HG02840 (cell line): ENCODE measurements around the gene UGT1A8.
"Not testable (repeated sequence)": the region's sequence is repeated elsewhere in the genome, so short reads cannot be mapped to it uniquely, and the experiment has no call there.

ENCODE experiments used
- ATAC-seq: cut with Tn5 transposase; IDR thresholded peaks from one replicate; pipeline ENCODE4 v1.9.1; 2021; ENCODE audit warnings: mild to moderate bottlenecking, moderate library complexity, moderate number of reproducible peaks; ENCODE audit not compliant: unreplicated experiment, low FRiP score

The UGT1A8 gene

DNA sequence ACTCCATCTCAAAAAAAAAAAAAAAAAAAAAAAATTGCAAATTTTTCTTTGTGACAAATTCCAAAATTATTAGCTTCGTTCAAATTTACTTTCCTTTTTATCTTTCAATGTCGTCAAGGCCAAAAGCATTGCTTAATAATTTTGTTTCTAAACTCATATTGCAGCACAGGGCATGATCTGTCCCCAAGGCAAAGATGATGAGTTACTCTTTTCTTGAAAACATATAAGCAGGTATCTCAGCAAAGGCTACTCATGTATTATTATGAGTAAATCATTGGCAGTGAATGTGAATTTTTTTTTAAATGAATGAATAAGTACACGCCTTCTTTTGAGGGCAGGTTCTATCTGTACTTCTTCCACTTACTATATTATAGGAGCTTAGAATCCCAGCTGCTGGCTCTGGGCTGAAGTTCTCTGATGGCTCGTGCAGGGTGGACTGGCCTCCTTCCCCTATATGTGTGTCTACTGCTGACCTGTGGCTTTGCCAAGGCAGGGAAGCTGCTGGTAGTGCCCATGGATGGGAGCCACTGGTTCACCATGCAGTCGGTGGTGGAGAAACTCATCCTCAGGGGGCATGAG, 64.2 kb downstream of the UGT1A8 start, which contains the start of gene UGT1A7:
Gene UGT1A7, plus strand, starts transcription at position 381 of the 579 bp plus-strand sequence. Its CDS starts 37 bp downstream, at position 418.
- no peak for ATAC-seq

DNA sequence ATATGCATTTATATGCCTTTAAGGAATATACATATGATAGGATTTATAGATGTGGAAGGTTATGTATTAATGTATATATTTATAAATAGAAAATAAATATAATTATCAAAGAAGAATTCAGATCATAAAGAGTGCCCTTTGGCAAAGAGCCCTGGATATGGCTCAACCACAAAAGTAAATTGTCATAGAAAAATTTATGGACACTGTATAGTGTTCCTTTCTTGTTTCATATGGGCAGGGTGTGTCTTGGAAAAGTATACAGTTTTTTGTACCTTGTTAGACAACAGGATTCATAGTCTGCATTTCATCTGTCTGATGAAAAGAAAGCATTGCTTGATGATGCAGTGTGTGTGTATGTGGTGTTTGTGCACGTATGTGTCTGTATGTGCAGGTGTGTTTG, 67.2 kb downstream of the UGT1A8 start:
- ATAC-seq, result no peak

DNA sequence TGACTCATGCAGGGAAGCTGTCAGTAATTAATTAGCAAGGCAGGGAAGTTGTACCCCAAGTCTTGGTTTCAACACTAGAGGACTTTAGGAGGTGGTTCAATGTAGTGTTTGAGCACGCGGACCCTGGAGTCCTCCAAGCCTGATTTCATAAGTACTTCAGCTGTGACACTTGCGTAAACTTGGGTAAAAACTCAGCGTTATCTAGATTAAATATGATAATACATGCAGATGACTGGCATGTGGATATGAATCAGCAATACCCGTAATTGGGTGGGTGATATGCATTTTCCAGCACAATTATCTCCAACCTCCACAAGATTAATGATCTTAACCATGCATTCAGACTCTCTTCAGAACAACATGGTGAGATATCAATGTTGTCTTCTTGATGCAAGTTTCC, 69.5 kb downstream of the UGT1A8 start:
- ATAC-seq, result no peak

DNA sequence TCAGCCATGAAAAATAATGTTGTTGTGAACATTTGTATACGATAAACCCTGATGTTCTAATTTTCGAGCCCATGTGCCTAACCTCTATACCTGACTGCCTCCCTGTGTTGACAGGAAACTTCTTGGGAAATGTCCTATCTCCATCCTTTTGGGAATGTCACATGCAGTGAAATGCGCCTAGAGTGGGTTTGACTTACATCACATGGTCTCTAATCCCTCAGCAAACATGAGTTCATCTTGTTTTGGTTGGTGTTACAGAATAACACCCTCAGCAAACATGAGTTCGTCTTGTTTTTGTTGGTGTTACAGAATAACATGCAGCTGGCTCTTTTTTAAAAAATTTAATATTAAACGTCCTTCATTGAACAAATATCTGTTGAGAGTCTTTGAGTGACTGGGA, 70.9 kb downstream of the UGT1A8 start:
- no peak for ATAC-seq

DNA sequence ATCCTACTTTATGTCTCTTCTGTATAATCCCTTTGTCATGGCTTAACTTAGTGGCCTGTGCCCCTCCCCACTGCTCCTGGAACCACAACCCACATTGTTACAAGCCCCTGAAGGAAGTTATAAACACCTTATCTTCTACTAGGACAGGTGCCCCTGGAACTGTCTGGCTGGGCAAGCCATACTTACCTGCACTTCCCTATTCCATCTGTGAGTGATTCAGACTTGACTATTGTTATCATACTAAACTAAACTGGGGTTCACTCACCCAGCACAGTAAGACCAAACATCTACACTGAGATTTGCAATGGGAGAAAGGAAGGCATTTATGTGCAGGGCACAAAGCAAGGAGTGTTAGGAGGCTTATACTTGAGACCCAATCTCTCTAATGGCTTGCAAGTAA, 71.6 kb downstream of the UGT1A8 start:
- ATAC-seq, result no peak

DNA sequence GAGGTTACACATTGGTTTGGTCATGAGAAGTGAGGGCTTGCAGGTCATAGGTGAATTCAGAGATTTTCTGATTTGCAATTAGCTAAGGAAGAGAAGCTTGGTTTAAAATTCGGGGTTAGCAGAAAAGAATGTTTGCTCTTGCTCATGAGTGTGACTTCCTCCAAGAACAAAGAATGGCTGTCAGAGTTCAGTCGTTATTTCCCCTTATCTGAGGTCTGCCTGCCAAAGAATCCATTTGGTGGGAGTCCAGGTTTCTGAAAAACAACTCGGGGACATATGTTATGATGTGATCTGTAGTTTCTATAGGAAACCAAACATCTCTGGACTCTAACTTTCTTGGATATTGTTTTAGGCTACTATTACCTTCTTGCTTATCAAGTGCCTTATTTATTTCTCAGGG, 72.1 kb downstream of the UGT1A8 start:
- no peak for ATAC-seq

DNA sequence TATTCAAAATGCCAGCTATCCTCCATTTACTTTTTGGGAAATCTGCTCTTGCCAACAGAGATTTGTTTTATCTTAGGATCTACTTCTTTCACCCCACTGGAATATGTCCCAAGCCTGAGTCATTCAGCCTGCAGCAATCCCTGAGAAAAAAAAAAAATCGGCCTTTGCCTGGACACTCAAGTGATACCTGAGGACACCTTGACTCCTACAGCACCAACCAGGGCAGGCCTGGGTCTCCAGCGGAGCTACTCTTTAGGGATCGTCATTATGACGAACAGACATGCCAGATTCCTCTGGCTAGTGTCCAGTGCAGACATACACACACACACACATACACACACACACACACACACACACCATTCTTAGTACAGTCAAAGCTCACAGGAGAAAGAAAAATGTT, 73.0 kb downstream of the UGT1A8 start:
- ATAC-seq, result no peak

DNA sequence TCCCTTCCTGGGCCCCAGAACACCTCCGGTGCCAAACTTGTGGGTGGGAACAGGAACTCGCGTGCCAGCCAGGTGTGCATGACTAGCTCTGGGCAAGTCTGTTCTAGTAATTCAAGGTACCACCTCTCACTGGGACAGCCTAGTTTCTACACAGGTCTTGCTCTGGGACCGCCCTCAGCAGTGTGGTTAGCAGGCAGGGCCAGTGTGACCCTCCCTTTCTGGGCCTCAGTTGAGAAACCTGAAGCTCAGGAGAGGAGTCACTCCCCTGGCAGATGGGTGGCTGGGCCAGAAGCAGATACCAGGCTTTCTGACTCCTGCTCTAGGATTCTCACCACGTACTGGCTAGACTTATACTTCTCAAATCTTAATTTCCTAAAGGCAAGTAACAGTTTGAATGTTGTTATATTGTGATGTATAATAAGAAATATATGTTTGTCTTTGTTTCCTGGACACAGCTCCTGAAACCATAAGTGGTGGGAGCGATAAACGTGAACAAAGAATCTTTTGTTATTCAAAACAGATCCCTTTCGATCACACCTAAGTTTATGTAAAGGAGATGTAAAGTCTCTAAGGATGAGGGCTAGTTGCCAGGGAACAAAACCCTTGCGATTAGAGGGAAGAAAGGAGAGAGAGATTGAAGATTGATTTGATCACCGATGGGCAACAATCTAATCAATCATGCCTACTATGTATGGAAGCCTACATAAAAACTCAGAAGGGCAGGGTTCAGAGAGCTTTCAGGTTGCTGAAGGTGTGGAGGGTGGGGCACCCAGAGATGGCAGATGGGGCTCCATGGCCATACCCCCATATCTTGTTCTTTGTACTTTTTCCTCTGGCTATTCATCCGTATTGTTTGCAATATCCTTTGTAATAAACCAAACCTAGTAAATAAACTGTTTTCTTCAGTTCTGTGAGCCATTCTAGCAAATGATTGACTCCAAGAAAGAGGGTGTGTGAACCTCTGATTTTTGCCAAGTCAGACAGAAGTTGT, 74.3 kb downstream of the UGT1A8 start:
- ATAC-seq, result no peak

DNA sequence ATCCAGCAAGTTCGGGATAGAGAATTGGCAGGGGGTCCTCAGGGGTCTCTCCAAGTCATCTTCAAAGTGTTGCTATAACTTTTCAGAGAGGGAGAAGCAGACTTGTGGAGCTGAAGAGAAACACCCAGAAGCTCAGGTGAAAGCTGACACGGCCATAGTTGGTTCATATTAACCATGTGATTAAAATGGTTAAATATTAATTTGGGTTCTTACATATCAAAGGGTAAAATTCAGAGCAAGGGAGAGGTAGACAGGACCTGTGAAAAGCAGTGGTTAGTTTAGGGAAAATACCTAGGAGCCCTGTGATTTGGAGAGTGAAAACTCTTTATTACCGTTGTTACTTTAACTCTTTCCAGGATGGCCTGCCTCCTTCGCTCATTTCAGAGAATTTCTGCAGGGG, 75.2 kb downstream of the UGT1A8 start, which contains the start of gene UGT1A6:
Gene UGT1A6, plus strand, starts transcription at position 243 of the 400 bp plus-strand sequence. Its CDS starts 115 bp downstream, at position 358.
- no peak for ATAC-seq

DNA sequence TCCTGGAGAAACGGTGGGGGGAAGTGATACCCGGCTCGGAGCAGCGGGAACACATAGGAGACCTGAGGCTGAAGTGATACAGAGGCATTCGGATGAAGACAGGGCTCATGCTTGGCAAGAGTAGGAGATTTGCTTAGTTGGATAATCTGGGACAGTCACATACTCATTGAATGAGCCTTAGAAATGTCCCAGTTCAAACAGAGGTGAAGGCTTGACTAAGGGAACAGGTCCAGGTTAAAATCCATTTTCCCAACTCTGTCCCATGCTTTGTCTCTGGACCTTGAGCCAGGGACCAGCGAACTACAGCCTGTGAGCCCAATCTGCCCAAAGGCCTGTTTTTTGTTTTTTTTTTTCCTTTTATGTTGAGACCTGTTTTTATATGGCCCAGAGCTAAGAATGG, 76.5 kb downstream of the UGT1A8 start:
- ATAC-seq, result no peak

DNA sequence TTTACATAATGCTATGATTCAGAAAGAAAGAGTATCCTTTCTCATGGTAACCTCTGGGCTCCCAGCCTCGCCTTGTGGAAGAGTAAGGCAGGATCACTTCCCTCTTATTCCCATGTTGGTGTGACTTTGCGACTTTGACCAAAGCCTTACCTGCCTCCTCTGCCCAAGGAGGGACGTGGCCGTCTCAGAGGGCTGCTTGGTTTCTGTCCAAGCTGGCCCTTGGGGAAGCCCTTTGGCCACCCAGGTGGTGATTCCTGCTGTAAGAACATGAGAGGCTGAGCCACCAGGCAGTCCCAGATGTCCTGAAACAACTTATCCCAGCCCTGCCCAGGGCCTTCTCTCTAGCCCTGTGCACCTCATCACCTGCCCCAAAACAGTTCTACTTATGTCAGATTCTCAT, 81.3 kb downstream of the UGT1A8 start:
- ATAC-seq, result no peak

DNA sequence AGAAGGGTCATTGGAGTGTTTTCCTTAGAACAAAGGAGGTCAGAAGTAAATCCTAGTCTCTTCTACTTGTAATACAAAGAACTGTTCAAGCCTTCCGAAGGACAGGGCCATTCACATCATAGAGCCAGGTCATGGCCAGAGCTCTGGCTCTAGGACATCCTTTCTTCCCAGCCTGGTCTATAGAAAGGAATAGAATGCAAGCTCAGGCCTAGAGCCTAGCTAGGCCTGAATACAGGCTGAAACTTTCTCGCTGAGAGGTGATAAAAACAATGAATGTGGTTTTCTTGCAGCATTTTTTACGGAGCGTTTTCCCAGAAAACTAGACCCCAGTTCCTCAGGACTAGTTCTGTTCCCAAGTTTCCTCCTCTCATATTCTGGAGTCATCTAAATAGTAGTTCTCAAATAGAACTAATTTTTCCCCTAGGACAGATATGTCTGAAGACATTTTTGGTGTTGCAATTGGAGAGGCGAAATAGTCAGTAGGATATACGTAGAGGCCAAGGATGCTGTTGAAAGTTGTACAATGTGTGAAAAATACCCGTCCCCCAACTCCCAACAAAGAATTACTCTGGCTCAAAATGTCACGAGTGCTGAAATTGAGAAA, 82.1 kb downstream of the UGT1A8 start:
- ATAC-seq, result no peak

DNA sequence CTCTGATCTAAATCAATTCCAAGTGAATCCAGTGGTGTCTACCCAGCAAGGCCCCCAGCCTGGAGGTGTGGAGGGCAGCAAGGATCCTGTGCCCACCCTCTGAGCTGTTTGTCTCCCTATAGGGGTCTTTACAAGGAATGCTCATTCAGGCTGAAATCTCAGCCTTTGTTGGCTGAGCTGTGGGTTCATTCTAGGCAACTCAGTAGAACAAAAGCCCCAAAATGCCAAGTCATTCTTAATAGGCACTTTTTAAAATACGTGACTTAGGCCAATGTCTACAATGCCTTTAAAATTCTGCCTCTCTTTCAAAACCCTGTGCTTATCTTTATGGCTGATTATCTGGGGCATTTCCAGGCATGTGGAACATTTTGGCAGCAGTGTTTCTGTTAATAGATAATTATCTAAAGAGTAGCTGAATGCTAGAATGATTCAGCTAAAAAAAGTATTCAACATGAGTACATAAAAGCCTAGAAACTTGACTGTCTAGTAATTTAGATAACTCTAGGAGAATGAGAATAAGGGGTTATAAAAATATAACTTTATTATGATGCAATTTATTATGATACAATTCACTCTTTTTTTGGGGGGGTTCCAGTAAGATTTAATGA, 82.7 kb downstream of the UGT1A8 start:
- ATAC-seq, result no peak

DNA sequence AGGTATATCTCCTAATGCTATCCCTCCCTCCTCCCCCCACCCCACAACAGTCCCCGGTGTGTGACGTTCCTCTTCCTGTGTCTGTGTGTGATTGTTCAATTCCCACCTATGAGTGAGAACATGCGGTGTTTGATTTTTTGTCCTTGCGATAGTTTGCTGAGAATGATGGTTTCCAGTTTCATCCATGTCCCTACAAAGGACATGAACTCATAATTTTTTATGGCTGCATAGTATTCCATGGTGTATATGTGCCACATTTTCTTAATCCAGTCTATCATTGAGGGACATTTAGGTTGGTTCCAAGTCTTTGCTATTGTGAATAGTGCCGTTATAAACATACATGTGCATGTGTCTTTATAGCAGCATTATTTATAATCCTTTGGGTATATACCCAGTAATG, 83.4 kb downstream of the UGT1A8 start:
- ATAC-seq, result not testable (repeated sequence)

DNA sequence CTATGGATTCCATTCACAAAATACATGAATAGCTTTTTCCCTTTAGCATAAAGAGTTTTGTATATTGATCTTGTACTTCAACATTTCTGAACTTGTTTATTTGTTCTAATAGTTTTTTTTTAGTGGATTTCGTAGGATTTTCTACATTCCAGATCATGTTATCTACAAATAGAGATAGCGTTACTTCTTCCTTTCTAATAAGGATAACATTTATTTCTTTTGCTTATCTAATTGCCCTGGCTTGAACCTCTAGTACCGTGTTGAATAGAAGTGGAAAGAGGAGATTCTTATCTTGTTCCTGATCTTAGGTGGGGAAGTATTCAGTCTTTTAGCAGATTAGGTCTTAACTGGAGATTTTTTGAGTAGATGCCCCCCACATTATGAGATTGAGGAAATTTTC, 84.8 kb downstream of the UGT1A8 start:
- no peak for ATAC-seq

DNA sequence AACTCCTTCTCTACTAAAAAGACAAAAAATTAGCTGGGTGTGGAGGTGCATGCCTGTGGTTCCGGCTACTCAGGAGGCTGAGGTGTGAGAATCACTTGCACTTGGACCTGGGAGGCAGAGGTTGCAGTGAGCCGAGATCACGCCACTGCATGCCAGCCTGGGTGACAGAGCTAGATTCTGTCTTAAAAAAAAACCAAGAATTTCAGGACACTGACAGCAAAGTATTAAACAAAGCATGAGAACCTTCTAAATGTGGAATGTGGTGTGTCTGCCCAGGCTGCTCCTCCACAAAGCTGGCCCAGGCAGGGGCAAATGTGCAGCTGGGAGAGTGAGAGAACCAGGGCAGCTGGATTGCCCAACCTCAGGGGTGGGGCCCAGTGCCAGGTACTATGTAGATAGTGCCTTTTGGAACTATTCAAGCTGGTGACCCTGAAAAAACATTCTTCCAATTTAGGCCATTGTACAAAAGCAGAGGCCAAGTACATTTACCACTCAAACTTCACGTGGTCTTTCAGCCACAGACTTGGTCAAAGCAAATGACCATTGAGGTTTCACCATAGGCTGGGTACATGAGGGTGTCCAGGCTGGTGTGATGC, 88.6 kb downstream of the UGT1A8 start:
- ATAC-seq, result no peak

DNA sequence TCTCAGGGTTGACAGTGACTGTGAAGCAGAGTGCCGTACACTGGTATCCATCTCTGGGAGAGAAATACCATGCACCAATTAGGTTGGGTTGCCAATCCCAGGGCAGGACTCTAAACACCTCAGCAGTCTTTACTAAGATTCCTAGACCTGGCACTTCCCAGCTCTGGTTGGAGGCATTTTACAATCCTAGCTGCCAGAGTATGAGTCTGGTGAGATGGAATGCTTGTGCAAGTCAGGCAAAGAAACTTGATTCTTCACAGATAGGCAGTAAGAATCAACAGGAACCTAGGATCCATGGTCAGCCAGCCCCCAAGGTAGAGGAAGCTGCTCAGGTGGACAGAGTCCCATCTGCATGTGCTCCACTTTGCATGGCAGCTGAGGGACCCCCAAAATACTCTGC, 89.3 kb downstream of the UGT1A8 start:
- no peak for ATAC-seq

DNA sequence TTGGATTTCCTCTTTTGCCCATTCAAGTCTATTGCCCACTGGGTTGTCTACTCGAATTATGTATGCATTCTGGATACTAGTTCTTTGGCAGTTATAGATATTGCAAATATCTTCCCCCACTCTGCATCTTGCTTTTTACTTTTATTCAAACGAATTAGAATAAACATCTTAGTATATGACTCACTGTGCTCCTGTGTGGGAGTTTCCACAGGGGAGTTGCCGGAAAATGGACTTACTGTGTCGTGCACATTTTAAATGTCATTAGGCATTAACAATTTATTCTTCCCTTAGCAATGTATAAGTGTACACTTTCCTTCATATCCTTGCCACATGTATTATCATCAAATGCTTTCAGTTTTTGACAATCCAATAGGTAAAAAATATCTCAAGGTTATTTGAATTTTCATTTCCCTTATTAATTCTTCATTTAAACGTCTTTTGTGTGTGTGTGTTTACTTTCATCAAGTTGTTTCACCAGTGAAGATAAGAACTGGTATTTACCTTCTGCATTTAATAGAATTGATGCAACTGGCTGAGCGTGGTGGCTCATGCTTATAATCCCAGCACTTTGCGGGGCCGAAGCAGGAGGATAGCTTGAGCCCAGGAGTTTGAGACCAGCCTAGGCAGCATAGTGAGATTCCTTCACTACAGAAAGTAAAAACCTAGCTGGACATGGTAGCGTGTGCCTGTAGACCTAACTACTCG, 90.7 kb downstream of the UGT1A8 start:
- ATAC-seq, result no peak

DNA sequence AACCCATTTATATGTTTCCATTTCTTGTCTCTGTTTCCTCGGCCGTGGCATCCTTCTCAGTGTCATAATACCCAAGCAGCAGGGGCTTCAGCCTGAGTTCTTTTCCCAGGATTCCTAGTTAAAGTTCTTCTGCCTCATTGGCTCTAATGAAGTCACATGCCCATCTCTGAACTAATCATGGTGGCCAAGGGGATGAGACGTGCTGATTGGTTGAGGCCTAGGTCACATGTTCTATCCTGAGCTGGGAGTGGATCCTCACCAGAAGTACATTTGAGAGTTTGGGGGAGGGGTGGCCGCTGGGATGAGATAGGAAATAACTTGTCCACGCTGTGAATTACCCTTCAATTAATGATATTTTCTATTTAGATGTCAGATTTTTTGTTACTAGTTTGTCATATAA, 91.5 kb downstream of the UGT1A8 start:
- no peak for ATAC-seq
